ENCODE measurements around the gene CACNG4. TPM values are rescaled to one million over a fixed set of nuclear protein-coding genes. Genes with fewer than 3 reads are reported as not detected.

CACNG4 gene
- total RNA-seq, 2 experiments from 2014 or later: not detected

DNA sequence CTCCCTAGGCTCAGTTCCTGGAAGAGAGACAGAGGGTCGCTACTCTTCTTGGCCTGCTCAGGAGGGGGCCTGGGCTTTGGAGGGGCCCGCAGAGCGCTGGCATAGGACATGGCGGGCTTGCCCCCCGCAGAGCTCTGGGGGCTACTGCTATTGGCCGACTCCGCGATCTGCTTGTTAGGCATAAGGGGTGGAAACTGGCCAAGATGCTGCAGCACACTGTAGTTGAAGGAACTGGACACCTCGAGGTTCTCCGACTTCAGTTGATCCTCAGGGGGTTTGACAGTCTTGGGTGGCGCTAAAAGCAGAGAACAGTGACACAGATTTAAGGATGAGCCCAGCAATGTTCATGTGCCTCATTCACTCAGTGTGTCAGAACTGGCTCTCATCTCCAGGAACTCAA is 113.8 kb downstream of the CACNG4 start:
- CTCF ChIA-PET: no interaction called here
- H3K27ac Mint-ChIP-seq: no peak overlapping the region
- H3K9me3 Mint-ChIP-seq (ENCODE audit: low read depth): no peaks in the 10 kb centered on the region
- peaks cover 17% of the 10 kb centered on the region for H3K36me3 Mint-ChIP-seq
- ATAC-seq (no peak), DNase-seq (no peak)
- H3K4me1 Mint-ChIP-seq: peaks cover 18% of the 10 kb centered on the region
- no peaks in the 10 kb centered on the region for H3K27me3 Mint-ChIP-seq
- H3K4me3 Mint-ChIP-seq: no peak overlapping the region

GRCh38 chr17:67079491-67079890 is 115.0 kb downstream of the CACNG4 start:
- ATAC-seq: no peak
- H3K4me3 Mint-ChIP-seq: no peak overlapping the region

DNA sequence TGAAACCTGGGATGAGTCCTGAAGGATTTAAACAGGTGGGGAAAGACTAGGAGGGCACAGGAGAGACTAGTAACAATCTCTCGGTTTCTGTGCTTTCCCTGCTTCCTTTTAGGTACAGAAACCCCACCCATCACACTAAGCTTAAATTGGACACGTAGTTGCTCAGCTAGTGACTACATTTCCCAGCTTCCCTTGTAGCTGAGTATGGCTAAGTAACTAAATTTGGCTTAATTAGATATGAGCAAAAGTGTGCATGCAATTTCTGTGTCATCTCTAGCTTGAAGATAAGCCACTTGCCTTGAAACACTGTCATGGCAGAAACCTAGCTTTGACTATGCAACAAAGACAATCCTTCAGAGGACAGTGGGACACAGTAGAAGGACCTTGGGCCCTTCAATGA is 116.3 kb downstream of the CACNG4 start:
- H3K27ac Mint-ChIP-seq: peak overlapping the region; percentile 40
- H3K4me3 Mint-ChIP-seq: no peak overlapping the region
- CTCF ChIA-PET: no interaction called here
- ATAC-seq: peak; percentile 38
- no peaks in the 10 kb centered on the region for H3K27me3 Mint-ChIP-seq
- no peaks in the 10 kb centered on the region for H3K9me3 Mint-ChIP-seq (ENCODE audit: low read depth)
- H3K36me3 Mint-ChIP-seq: peaks cover 23% of the 10 kb centered on the region
- DNase-seq: no peak
- peaks cover 22% of the 10 kb centered on the region for H3K4me1 Mint-ChIP-seq

More at GRCh38 chr17:67079491-67079890, 115.0 kb downstream of the CACNG4 start:
- CTCF ChIA-PET: no interaction called here
- Mint-ChIP-seq H3K27ac (no peak overlapping the region), H3K9me3 (ENCODE audit: low read depth) (no peaks in the 10 kb centered on the region), H3K36me3 (peaks cover 21% of the 10 kb centered on the region), H3K27me3 (no peaks in the 10 kb centered on the region), H3K4me1 (peaks cover 22% of the 10 kb centered on the region)
- DNase-seq: no peak

DNA sequence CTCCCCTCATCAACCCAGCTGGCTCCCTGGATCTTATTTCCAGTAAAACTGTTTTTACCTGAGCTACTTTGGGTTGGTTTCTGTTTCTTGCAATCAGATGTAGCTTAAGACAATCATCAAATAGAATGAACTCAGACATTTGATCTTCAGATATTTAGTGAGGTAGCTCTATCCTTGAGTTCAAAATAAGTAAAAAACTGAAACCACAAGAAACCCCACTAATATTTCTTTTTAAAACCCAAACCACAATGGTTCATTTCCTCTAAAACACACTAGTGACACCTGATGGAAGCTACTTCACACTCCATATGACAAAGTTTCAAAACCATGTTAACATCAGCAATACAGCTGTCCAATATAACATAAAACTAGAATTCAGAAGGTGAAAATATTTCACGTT is 117.6 kb downstream of the CACNG4 start:
- Mint-ChIP-seq H3K4me3 (peak overlapping the region; percentile 21), H3K36me3 (peaks cover 27% of the 10 kb centered on the region), H3K27ac (peak overlapping the region; percentile 83), H3K4me1 (peaks cover 22% of the 10 kb centered on the region), H3K9me3 (ENCODE audit: low read depth) (no peaks in the 10 kb centered on the region), H3K27me3 (no peaks in the 10 kb centered on the region)
- CTCF ChIA-PET: interaction anchor here (0.6 to 1.2 kb wide), 6 partner anchors 14 to 356 kb away, joined by 3 to 5 read pairs (median 3); no protein-coding TSS in a partner anchor
- no peak for DNase-seq
- ATAC-seq: peak; percentile 73

Other genes with a start within 250 kb of the CACNG4 start
- gene CACNG5, start 129.6 kb upstream of the CACNG4 start, total RNA-seq: not detected
- not detected for gene CACNG1, start 79.8 kb downstream of the CACNG4 start, total RNA-seq

All from activated CD8-positive, alpha-beta memory T cell treated with anti-CD3 and anti-CD28 coated beads, Interleukin-2, amount 10 ng/mL, durations not matched to agents 7 days and 5 days (primary cell).